Tibial nerve (tissue), 4 donors: ENCODE results near the gene SLC9A9. TPM values are rescaled to one million over a fixed set of nuclear protein-coding genes. Genes with fewer than 3 reads are reported as not detected.

Experiments
- DNase-seq, 2 donors: peaks; one replicate each; pipeline ENCODE4 v3.0.0-alpha.2; 2019; ENCODE audit warnings: low spot score in 2 of 2
- H3K27ac ChIP-seq, 4 donors: fragments of 200-600 bp; sonication (generic) in 3 of 4; one replicate each; pipeline ENCODE4 v1.5.1; 2017 to 2019; ENCODE audit warnings: mild to moderate bottlenecking in 1 of 4
- H3K27me3 ChIP-seq, 2 donors: fragments of 200-600 bp; sonication (generic) in 1 of 2; one replicate each; pipeline versions ENCODE4 v1.5.1 to v1.6.0; 2017 to 2019
- H3K36me3 ChIP-seq, 3 donors: fragments of 200-600 bp; sonication (generic); one replicate each; pipeline ENCODE4 v1.5.1; 2018 to 2019
- H3K4me1 ChIP-seq, 4 donors: fragments of 200-600 bp; sonication (generic) in 3 of 4; one replicate each; pipeline ENCODE4 v1.5.1; 2017 to 2019
- H3K4me3 ChIP-seq, 4 donors: fragments of 200-600 bp; sonication (generic) in 3 of 4; one replicate each; pipeline ENCODE4 v1.5.1; 2017 to 2019; ENCODE audit warnings: mild to moderate bottlenecking in 1 of 4, moderate library complexity in 1 of 4
- H3K9me3 ChIP-seq, 4 donors: fragments of 200-600 bp; sonication (generic) in 3 of 4; one replicate each; pipeline ENCODE4 v1.5.1; 2017 to 2019
- CTCF ChIP-seq, 5 experiments: fragments of 200-600 bp in 3 of 5; fragments of 450-650 bp in 2 of 5; sonication (generic) in 3 of 5; IDR thresholded peaks; one replicate each; pipeline ENCODE4 v1.5.1; 2016 to 2019; ENCODE audit warnings: antibody characterized with exemption in 5 of 5, mild to moderate bottlenecking in 3 of 5, moderate library complexity in 2 of 5
- EP300 ChIP-seq, 2 donors: sonication (generic); formaldehyde crosslinking; IDR thresholded peaks; one replicate each; pipeline ENCODE4 v1.6.1; 2017; ENCODE audit warnings: antibody characterized with exemption in 2 of 2, mild to moderate bottlenecking in 1 of 2
- POLR2A ChIP-seq, 2 donors: fragments of 450-650 bp; IDR thresholded peaks; one replicate each; pipeline ENCODE4 v1.6.1; 2017; ENCODE audit warnings: antibody characterized with exemption in 2 of 2, mild to moderate bottlenecking in 2 of 2, moderate library complexity in 2 of 2
- WGBS, 2 donors: methylation state at CpG; one replicate each; pipeline ENCODE4 v1.1.5; 2018; 5-methylcytosine and 5-hydroxymethylcytosine counted together
- total RNA-seq, 4 donors: library from RNA; depleted of rRNA; stranded (reverse); fragments of >200 nt; gene quantifications; one replicate each; pipeline ENCODE4 v1.1.0, GENCODE V29; 2016

Gene SLC9A9
- total RNA-seq, 4 donors from 2014 or later, result 7.6 to 11.1 (median 9.2) TPM

GRCh38 chr3:143640774-143641173 is 207.5 kb downstream of the SLC9A9 start:
- TF ChIP-seq POLR2A (IDR thresholded peaks at IDR 0.05) (no peak), EP300 (IDR thresholded peaks at IDR 0.05) (no peak), CTCF (IDR thresholded peaks at IDR 0.05) (no peak)
- 95 to 98% methylated on average over 3 of the region's 3 CpGs for WGBS, 2 donors
- Histone ChIP-seq H3K9me3 (peaks cover 0 to 35% (median 6%) of the 10 kb centered on the region in 4 donors), H3K27ac (no peak overlapping the region), H3K27me3 (no peaks in the 10 kb centered on the region), H3K4me1 (peaks cover 0 to 5% (median 0%) of the 10 kb centered on the region in 4 donors), H3K36me3 (no peaks in the 10 kb centered on the region), H3K4me3 (no peak overlapping the region)
- DNase-seq, result no peak

GRCh38 chr3:143637133-143637532 is 211.1 kb downstream of the SLC9A9 start:
- no peaks in the 10 kb centered on the region for H3K27me3 ChIP-seq
- H3K9me3 ChIP-seq, result peaks cover 0 to 36% (median 6%) of the 10 kb centered on the region in 4 donors
- WGBS, 2 donors, result 81 to 86% methylated on average over 1 of the region's 1 CpG
- no peak for DNase-seq
- TF ChIP-seq POLR2A (IDR thresholded peaks at IDR 0.05) (no peak), EP300 (IDR thresholded peaks at IDR 0.05) (no peak), CTCF (IDR thresholded peaks at IDR 0.05) (no peak)
- H3K4me3 ChIP-seq, result no peak overlapping the region
- no peaks in the 10 kb centered on the region for H3K36me3 ChIP-seq
- H3K4me1 ChIP-seq, result no peaks in the 10 kb centered on the region
- no peak overlapping the region for H3K27ac ChIP-seq

- no peaks in the 10 kb centered on the region for H3K4me1 ChIP-seq
- no peak for DNase-seq
- no peaks in the 10 kb centered on the region for H3K36me3 ChIP-seq
- no peak overlapping the region for H3K4me3 ChIP-seq
- WGBS, 2 donors, result 79 to 84% methylated on average over 4 of the region's 4 CpGs
- peaks cover 0 to 36% (median 6%) of the 10 kb centered on the region in 4 donors for H3K9me3 ChIP-seq
- no peak for TF ChIP-seq EP300 (IDR thresholded peaks at IDR 0.05)
- no peak for TF ChIP-seq CTCF (IDR thresholded peaks at IDR 0.05)
- TF ChIP-seq POLR2A (IDR thresholded peaks at IDR 0.05), result no peak
- H3K27ac ChIP-seq, result no peak overlapping the region
- no peaks in the 10 kb centered on the region for H3K27me3 ChIP-seq
Measured at GRCh38 chr3:143634991-143635390, 213.3 kb downstream of the SLC9A9 start.

GRCh38 chr3:143634427-143634826 is 213.8 kb downstream of the SLC9A9 start:
- TF ChIP-seq POLR2A (IDR thresholded peaks at IDR 0.05) (no peak), CTCF (IDR thresholded peaks at IDR 0.05) (no peak), EP300 (IDR thresholded peaks at IDR 0.05) (no peak)
- DNase-seq, result no peak

GRCh38 chr3:143633816-143634215 is 214.5 kb downstream of the SLC9A9 start:
- H3K27ac ChIP-seq, result no peak overlapping the region
- peaks cover 0 to 31% (median 6%) of the 10 kb centered on the region in 4 donors for H3K9me3 ChIP-seq
- TF ChIP-seq CTCF (IDR thresholded peaks at IDR 0.05), result no peak
- TF ChIP-seq POLR2A (IDR thresholded peaks at IDR 0.05), result no peak
- no peak for TF ChIP-seq EP300 (IDR thresholded peaks at IDR 0.05)
- H3K4me1 ChIP-seq, result no peaks in the 10 kb centered on the region
- 86 to 91% methylated on average over 3 of the region's 3 CpGs for WGBS, 2 donors
- DNase-seq, result no peak
- no peaks in the 10 kb centered on the region for H3K27me3 ChIP-seq
- H3K4me3 ChIP-seq, result no peak overlapping the region
- no peaks in the 10 kb centered on the region for H3K36me3 ChIP-seq

More at GRCh38 chr3:143634427-143634826, 213.8 kb downstream of the SLC9A9 start:
- H3K4me1 ChIP-seq, result no peaks in the 10 kb centered on the region
- H3K27ac ChIP-seq, result no peak overlapping the region
- H3K36me3 ChIP-seq, result no peaks in the 10 kb centered on the region
- H3K9me3 ChIP-seq, result peaks cover 0 to 36% (median 6%) of the 10 kb centered on the region in 4 donors
- H3K27me3 ChIP-seq, result no peaks in the 10 kb centered on the region
- H3K4me3 ChIP-seq, result no peak overlapping the region
